OCI-LY3 (cell line): ENCODE data around the gene EGFLAM.

Experiments
- H2AFZ ChIP-seq: fragments of 200-600, 300-600 bp; shearing (Covaris generic); 2 replicates; pipeline ENCODE4 v1.6.0; 2014; ENCODE audit warnings: antibody characterized with exemption, low read depth, low read length
- H3K27ac ChIP-seq: fragments of 200-600, 300-600 bp; sonication (generic); 2 replicates; pipeline ENCODE4 v1.5.1; 2014; ENCODE audit warnings: mild to moderate bottlenecking, low read length, moderate library complexity, mixed read lengths
- H3K27me3 ChIP-seq: fragments of 200-600, 300-600 bp; sonication (generic); 2 replicates; pipeline ENCODE4 v1.6.1; 2014; ENCODE audit warnings: low read depth, low read length, mixed read lengths
- H3K36me3 ChIP-seq: fragments of 200-600, 300-600 bp; sonication (generic); replicated peaks from 2 replicates; pipeline ENCODE3; 2014; ENCODE audit warnings: low read depth, low read length, mixed read lengths
- H3K4me1 ChIP-seq: fragments of 300-600, 200-600 bp; sonication (generic); 2 replicates; pipeline ENCODE4 v1.6.1; 2014; ENCODE audit warnings: low read length, mixed read lengths
- H3K4me2 ChIP-seq: fragments of 200-600, 300-600 bp; sonication (generic); 2 replicates; pipeline ENCODE4 v1.6.1; 2014; ENCODE audit warnings: low read length, mixed read lengths
- H3K4me3 ChIP-seq: fragments of 300-600, 200-600 bp; sonication (generic); 2 replicates; pipeline ENCODE4 v1.5.1; 2014; ENCODE audit warnings: antibody characterized with exemption, mild to moderate bottlenecking, low read length, moderate library complexity
- H3K79me2 ChIP-seq: fragments of 300-600, 200-600 bp; shearing (Covaris generic); 2 replicates; pipeline ENCODE4 v1.6.1; 2014; ENCODE audit warnings: mild to moderate bottlenecking, low read length, mixed read lengths
- H3K9ac ChIP-seq: fragments of 300-600, 200-600 bp; shearing (Covaris generic); 2 replicates; pipeline ENCODE4 v1.6.0; 2014; ENCODE audit warnings: mild to moderate bottlenecking, low read length, moderate library complexity
- H3K9me3 ChIP-seq: fragments of 200-600, 300-600 bp; shearing (Covaris generic); 2 replicates; pipeline ENCODE4 v1.6.1; 2014; ENCODE audit warnings: low read length, mixed read lengths; ENCODE audit not compliant: insufficient read depth
- H4K20me1 ChIP-seq: fragments of 200-600, 300-600 bp; sonication (generic); 2 replicates; pipeline ENCODE4 v1.6.1; 2016; ENCODE audit warnings: low read length, mixed read lengths; ENCODE audit not compliant: insufficient read depth
- EZH2phosphoT487 ChIP-seq: fragments of 200-600 bp; shearing (Covaris generic); IDR thresholded peaks from 2 replicates; pipeline ENCODE4 v1.6.1; 2018; ENCODE audit warnings: antibody characterized with exemption, mixed run types, low read depth
- TF ChIP-seq, protein P1 (sequence below): fragments of 200-600, 300-600 bp; sonication (generic); IDR thresholded peaks from 2 replicates; pipeline ENCODE4 v1.5.1; 2014; ENCODE audit warnings: antibody characterized with exemption, low read length, low read depth

EGFLAM gene

DNA sequence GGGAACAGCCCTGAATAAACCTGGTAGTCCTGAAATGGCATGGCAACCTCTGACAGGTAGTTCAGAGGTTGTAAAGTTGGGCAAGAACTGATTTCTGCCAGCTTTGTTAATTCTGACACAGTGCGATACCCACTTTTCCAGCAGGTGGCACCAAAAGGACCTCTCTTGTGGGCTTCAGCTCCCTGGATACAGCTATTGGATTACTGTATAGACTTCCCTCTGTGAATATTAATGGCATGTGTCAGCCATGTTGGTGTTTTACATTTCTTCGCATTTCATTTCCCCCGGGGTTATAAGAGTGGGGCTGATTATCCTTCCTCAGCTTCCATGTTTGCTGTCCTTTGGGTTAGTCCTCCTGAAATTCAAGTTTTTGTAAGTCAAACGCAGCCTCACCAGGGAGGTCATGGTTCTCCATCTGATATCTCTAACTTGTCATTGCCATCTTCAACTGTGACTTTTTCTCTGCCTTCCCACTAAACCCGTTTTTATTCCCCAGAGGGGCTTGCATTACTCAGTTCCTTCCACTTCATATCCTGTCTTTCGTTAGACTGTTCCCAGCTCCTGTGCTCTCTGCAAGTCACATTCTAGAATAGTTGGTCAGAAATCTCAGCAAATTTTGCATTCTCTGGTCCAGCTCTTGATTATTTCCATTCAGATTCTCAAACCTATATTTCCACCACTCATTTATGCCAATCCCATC, 162.5 kb downstream of the EGFLAM start:
- TF ChIP-seq, protein P1, sequence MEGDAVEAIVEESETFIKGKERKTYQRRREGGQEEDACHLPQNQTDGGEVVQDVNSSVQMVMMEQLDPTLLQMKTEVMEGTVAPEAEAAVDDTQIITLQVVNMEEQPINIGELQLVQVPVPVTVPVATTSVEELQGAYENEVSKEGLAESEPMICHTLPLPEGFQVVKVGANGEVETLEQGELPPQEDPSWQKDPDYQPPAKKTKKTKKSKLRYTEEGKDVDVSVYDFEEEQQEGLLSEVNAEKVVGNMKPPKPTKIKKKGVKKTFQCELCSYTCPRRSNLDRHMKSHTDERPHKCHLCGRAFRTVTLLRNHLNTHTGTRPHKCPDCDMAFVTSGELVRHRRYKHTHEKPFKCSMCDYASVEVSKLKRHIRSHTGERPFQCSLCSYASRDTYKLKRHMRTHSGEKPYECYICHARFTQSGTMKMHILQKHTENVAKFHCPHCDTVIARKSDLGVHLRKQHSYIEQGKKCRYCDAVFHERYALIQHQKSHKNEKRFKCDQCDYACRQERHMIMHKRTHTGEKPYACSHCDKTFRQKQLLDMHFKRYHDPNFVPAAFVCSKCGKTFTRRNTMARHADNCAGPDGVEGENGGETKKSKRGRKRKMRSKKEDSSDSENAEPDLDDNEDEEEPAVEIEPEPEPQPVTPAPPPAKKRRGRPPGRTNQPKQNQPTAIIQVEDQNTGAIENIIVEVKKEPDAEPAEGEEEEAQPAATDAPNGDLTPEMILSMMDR, result peak; percentile 61
- no peak for TF ChIP-seq EZH2phosphoT487
- H3K27me3 ChIP-seq, result peaks cover 17% of the 10 kb centered on the region; the same call in 1 of the 2 replicates
- no peak overlapping the region for H2AFZ ChIP-seq
- no peak overlapping the region for H3K4me2 ChIP-seq
- no peak overlapping the region for H3K9ac ChIP-seq
- no peaks in the 10 kb centered on the region for H4K20me1 ChIP-seq
- no peaks in the 10 kb centered on the region for H3K9me3 ChIP-seq
- H3K79me2 ChIP-seq, result no peaks in the 10 kb centered on the region
- no peak overlapping the region for H3K4me3 ChIP-seq
- no peaks in the 10 kb centered on the region for H3K36me3 ChIP-seq
- H3K27ac ChIP-seq, result no peak overlapping the region
- H3K4me1 ChIP-seq, result no peaks in the 10 kb centered on the region

DNA sequence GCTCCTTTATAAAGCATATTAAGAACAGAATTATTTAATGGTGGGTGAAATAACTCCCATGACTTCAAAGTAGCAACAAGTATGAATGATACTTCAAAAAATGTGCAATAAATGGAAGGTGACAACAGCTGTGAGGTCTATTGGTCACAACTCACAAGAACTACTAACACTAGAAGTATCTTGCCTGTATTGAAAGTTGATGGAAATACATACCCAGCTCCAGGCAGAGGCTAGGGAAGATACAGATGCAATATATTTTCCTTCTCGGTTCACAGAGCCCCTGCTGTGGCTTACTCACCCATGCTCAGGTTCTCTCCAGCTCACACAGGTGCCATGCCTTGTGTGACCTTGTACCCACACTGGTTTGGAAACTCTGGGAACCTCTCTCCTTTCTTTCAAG, 164.3 kb downstream of the EGFLAM start:
- H3K4me1 ChIP-seq, result no peaks in the 10 kb centered on the region

DNA sequence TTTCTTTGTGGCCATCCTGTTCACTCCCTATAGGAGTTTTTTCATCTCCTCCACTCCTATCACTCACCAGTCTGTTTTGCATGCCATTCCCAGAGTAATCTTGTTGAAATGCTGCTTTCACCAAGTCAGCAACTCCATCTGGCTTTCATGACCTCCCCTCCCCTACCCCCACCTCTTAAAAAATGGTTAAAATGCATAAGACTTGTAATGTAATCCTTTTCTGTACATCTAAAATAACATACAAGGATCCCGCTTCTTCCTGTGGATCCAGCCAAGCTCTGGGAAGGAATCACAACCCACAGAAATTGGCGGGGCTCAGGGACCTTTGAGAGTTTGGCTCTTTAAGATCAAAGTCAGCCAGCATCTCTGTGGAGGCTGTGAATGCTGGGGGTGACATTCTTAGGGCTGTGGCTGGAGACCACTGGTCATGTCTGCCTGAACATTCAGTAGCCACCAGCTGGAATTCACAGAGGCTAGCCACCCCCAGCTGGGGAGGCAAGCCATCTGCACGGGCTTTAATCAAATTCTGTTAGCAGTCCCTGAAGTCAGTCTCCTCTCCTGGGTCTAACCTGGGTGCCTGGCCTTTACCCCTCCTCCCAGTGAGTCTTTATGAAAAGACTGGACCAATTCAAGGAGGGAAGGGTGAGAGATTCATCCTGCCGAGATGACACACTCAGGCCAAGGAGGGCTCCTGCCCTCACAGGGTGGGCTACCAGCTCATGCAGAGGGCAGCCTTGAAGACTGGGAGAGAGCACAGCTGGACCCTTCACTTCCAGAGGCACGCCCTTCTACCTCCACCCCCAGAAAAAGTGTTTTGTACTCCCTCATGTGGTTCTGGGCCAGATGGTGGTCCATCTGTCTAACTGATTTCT, 165.2 kb downstream of the EGFLAM start:
- TF ChIP-seq EZH2phosphoT487, result no peak
- TF ChIP-seq, protein P1, result no peak

More for the DNA sequence above, 164.3 kb downstream of the EGFLAM start:
- Histone ChIP-seq H3K27ac (no peak overlapping the region), H3K4me3 (no peak overlapping the region), H3K4me2 (no peak overlapping the region), H4K20me1 (no peaks in the 10 kb centered on the region), H2AFZ (no peak overlapping the region), H3K79me2 (no peaks in the 10 kb centered on the region), H3K27me3 (peaks cover 12% of the 10 kb centered on the region; the same call in 1 of the 2 replicates), H3K9ac (no peak overlapping the region), H3K9me3 (no peaks in the 10 kb centered on the region), H3K36me3 (no peaks in the 10 kb centered on the region)
- no peak for TF ChIP-seq EZH2phosphoT487

DNA sequence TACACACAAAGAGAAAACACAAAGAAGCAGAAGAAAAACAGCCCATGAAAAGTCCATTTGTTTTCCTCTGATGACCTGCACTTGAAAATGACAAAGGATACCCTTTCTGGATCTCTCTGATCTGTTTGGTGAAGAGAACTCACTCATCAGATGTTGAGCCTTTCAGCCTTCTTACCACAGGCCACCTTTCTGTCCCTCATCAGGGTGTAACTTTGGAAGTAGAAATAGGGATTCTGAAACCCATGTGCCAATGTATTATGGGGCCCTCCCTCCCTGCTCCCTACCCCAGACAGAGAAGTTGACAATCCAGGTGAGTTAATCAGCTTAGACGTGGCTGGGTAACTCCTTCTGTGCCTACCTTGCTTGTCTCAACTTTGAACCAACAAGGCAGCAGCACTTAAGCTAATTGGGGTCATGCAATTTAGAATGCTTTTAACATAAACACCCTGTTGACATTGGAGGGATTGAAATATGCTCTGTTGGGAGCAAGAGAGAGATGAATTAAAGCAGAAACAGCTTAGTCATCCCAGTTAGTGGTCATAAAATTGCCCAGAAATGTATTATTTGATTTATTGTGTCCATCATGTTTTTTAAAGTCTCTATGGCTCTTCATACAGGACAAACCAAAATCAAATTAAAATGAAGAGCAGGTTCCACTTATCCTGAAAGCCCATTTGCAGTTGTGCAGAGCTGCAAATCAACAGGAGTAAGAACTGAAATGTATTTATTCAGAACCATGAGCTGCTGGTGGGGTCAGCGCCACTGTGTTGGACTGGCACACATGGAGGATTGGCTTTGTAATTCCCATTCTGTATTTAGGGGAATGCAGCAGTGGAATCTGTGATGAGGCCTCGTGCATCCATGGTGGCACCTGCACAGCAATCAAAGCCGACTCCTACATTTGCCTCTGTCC, 166.0 kb downstream of the EGFLAM start:
- Histone ChIP-seq H4K20me1 (no peaks in the 10 kb centered on the region), H3K79me2 (no peaks in the 10 kb centered on the region), H3K36me3 (no peaks in the 10 kb centered on the region), H3K27ac (no peak overlapping the region), H3K9ac (no peak overlapping the region), H3K4me2 (no peak overlapping the region), H3K4me1 (no peaks in the 10 kb centered on the region), H3K4me3 (no peak overlapping the region), H3K27me3 (peaks cover 7% of the 10 kb centered on the region; the same call in 1 of the 2 replicates), H3K9me3 (no peaks in the 10 kb centered on the region), H2AFZ (no peak overlapping the region)
- TF ChIP-seq, protein P1, result no peak
- no peak for TF ChIP-seq EZH2phosphoT487

More for the DNA sequence above, 165.2 kb downstream of the EGFLAM start:
- Histone ChIP-seq H3K27me3 (peaks cover 11% of the 10 kb centered on the region; the same call in 1 of the 2 replicates), H3K4me2 (no peak overlapping the region), H4K20me1 (no peaks in the 10 kb centered on the region), H2AFZ (no peak overlapping the region), H3K36me3 (no peaks in the 10 kb centered on the region), H3K9ac (no peak overlapping the region), H3K9me3 (no peaks in the 10 kb centered on the region), H3K4me3 (no peak overlapping the region), H3K79me2 (no peaks in the 10 kb centered on the region), H3K4me1 (no peaks in the 10 kb centered on the region), H3K27ac (no peak overlapping the region)
